ENCODE data around the gene PERM1.
"Not testable (repeated sequence)": the region's sequence is repeated elsewhere in the genome, so short reads cannot be mapped to it uniquely, and the experiment has no call there.

Gene PERM1

GRCh38 chr1:947958-948357 lies 33.9 kb downstream of the PERM1 start:
- DNase-seq (ENCODE audit: low read depth), result no peak

GRCh38 chr1:946811-947210 lies 35.1 kb downstream of the PERM1 start:
- not testable (repeated sequence) for DNase-seq (ENCODE audit: low read depth)

- no peak for DNase-seq (ENCODE audit: low read depth)
Measured at GRCh38 chr1:945688-946556, 36.0 kb downstream of the PERM1 start.

- DNase-seq (ENCODE audit: low read depth), result peak; percentile 92
Measured at GRCh38 chr1:944341-945325, 37.3 kb downstream of the PERM1 start.

GRCh38 chr1:943545-944340 lies 38.1 kb downstream of the PERM1 start:
- no peak for DNase-seq (ENCODE audit: low read depth)

GRCh38 chr1:942864-943533 lies 38.9 kb downstream of the PERM1 start:
- DNase-seq (ENCODE audit: low read depth), result peak; percentile 77

- DNase-seq (ENCODE audit: low read depth), result no peak
Measured at GRCh38 chr1:942411-942821, 39.5 kb downstream of the PERM1 start.

- peak; percentile 88 for DNase-seq (ENCODE audit: low read depth)
Measured at GRCh38 chr1:941588-942383, 40.1 kb downstream of the PERM1 start.

GRCh38 chr1:941015-941587 lies 40.8 kb downstream of the PERM1 start:
- DNase-seq (ENCODE audit: low read depth), result no peak

- DNase-seq (ENCODE audit: low read depth), result peak; percentile 83
Measured at GRCh38 chr1:940107-941014, 41.5 kb downstream of the PERM1 start.

- no peak for DNase-seq (ENCODE audit: low read depth)
Measured at GRCh38 chr1:939511-940106, 42.3 kb downstream of the PERM1 start.

GRCh38 chr1:938711-939489 lies 43.0 kb downstream of the PERM1 start:
- no peak for DNase-seq (ENCODE audit: low read depth)

GRCh38 chr1:938088-938683 lies 43.7 kb downstream of the PERM1 start:
- peak; percentile 63 for DNase-seq (ENCODE audit: low read depth)

GRCh38 chr1:937521-937920 lies 44.4 kb downstream of the PERM1 start:
- no peak for DNase-seq (ENCODE audit: low read depth)

GRCh38 chr1:936348-937264 lies 45.3 kb downstream of the PERM1 start:
- no peak for DNase-seq (ENCODE audit: low read depth)

GRCh38 chr1:935751-936231 lies 46.1 kb downstream of the PERM1 start:
- no peak for DNase-seq (ENCODE audit: low read depth)

Measured in amniotic epithelial cell (primary cell).